HG03139 (cell line): Measurements from ENCODE around the gene STX2.
"Not testable (repeated sequence)": the region's sequence is repeated elsewhere in the genome, so short reads cannot be mapped to it uniquely, and the experiment has no call there.

Experiments used
- ATAC-seq: cut with Tn5 transposase; IDR thresholded peaks from one replicate; pipeline ENCODE4 v1.9.1; 2021; ENCODE audit not compliant: unreplicated experiment

Gene STX2

DNA sequence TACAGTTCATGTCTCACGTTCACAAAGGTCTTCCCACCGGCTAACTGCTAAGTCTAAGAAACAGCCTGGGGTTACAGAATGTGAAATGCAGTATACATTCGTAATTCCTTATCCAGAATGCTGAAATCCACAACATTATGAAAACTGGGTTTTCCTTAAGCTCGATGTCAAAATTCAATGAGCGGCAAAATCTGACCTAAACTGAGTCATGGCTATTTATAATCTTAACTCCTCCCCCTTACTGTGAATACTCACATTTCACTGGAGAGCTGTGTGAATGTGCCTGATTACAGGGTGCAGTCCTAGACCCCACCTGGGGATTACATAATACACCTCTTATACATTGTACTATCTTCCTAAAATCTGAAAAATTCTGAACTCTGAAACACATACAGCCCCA, 35.3 kb downstream of the STX2 start:
- no peak for ATAC-seq

DNA sequence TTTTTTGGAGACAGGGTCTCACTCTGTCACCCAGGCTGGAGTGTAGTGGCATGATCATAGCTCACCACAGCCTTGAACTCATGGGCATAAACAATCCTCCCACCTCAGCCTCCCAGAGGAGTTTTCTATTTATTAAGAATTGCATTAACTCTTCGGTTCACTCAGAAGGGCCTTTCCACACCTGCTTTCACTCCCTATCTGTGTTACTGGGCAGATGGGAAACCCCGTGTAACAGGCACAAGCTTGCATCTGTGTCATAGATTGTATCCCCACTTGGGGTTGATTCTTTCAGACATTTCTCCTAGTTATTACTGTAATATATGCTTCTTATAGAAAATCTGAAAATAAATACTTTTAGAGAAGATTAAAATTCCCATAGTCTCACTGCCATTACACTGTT, 38.7 kb downstream of the STX2 start:
- ATAC-seq, result no peak

DNA sequence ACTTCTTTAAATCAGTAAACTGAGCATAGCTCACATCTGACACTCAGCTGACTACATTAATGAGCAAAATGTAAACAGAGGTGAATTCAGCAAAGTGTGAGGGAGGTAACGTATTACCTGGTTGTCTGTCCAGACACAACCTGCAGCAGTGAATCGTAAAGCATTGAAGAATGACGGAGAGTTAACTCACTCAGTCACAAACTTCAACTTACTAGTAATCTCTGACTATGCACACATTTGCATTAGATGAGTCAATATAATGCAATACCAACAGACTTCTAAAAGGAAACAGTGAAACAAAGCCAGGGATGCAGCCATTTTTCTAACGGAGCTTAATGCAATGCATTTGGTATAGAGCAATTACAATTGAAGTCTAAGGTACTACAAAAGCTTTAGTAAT, 40.0 kb downstream of the STX2 start:
- ATAC-seq, result no peak

DNA sequence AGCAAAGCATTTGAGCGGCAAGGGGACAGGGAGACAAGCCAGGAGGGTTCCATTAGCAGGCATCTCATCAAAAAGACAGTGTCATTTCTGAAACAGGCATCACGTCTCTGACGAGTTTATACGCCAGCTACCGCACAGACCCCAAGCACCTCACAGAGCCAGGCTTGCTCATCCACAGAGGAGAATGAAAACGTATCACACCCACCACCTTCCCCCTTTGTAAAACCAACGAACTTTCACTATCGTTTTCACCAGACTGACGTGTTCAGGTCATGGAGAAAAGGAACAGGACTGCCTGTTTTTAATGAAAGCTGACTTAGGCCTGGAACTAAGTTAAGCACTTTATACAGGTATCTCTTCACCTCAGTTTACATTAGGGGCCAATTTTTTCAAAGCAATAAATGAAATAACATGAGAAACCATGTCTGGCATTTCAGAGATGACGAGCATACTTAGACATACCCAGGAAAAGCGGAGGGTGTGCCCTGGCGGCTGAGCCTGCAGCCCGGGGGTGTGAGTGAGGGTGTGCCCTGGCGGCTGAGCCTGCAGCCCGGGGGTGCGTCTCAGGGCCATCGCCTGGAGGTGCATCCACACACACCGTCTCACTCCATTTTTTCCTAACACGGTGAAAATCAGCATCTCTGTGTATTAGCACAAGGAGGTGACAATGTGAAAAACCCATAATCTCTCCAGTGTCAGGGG, 41.9 kb downstream of the STX2 start:
- ATAC-seq, result no peak

DNA sequence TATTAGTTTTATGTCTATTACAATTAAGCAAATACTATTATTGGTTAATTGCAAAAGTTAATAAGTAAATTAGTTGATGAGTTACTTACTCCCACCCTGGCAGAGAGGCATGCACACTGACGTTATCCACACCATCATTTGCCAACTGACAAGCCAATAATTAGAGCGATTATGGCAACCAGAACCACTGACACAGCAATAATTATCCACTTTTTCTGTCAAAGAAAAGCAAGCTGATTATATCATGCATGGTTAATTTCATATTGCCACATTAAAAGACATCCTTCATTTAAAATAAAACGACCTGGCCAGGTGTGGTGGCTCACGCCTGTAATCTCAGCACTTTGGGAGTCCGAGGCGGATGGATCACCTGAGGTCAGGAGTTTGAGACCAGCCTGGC, 43.1 kb downstream of the STX2 start:
- no peak for ATAC-seq

DNA sequence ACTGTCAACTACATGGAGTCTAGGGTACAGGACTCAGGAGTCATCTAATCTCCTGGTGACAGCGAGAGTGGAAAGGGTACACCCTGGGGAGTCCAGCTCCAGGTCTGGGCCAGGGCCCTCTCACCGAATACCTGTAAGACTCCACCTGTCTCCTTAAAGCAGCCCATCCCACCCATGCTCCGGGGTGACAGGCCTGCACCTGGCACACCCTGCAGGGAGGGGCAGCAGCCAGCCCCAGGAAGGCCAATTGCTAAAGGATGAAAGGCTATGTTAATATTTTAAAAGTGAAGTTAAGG, 45.5 kb downstream of the STX2 start:
- no peak for ATAC-seq

DNA sequence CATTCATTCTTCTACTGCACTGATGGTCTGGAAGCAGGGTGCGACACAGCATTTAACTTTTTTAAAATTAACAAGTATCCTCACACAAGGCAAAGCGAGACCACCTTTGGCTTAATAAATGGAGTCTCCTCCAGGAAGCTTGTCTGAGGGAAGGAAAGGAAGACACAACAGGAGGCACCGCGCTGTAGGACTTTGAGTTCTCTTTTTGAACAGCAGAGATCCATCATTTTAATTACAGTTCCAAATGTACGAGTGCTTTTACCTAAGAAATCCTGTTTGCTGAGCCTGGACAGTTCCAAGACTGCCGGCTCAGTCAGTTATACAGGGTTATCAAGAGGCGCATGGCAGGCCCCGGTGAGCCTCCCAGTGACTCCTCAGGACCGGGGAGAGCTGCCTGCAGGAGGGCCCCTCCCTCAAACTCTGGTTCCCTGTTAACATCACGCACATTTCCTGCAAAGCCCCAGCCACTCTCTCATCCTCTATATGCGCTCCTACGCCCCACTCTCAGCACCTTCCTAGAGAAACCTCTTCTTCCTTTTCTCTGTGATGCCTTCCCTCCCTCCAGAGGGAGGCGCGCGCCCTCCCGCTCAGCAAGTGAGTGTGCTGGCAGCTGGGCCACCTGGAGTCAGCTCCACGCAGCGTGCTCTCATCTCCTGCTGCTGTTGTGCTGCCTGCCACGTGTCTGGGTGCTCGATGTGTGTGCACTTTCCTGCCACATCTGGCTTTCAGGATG, 46.1 kb downstream of the STX2 start:
- ATAC-seq, result no peak

DNA sequence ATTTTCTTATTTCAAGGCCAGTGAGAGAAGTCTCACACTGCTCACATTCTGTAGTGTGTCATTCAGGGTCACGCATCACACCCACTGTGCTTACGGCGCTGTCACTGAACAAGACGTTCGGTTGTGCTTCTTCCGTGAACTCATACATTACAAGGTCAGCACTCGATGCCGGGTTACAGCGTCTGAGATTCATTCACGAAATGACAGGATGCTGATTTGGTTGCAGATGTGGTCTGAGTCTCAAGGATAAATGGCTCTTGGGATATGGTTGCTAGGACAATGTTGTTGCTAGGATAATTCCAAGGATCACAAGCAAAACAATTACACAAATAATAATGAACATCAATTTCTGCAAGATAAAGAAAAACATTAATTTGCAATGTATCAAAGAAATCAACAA, 47.4 kb downstream of the STX2 start:
- ATAC-seq, result no peak

DNA sequence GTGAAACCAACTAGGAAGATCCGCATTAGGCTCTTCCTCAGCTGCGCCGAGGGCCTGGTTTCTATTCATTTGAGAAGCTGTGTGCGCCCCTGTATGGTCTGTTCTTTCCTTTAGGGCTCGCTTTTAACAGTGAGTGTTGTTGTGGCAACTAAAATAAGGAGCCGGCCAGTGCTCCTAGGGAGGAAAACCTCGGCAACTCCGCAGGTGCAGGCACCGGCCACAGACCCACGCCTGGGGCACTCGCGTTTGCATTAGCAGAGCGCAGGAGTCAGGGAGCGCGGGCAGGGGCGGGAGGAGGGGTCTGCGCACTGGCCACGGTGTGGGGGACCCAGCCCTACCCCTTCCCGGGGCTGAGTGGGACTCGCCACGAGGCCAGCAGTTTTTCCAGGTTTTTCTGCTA, 50.5 kb downstream of the STX2 start:
- ATAC-seq, result no peak

DNA sequence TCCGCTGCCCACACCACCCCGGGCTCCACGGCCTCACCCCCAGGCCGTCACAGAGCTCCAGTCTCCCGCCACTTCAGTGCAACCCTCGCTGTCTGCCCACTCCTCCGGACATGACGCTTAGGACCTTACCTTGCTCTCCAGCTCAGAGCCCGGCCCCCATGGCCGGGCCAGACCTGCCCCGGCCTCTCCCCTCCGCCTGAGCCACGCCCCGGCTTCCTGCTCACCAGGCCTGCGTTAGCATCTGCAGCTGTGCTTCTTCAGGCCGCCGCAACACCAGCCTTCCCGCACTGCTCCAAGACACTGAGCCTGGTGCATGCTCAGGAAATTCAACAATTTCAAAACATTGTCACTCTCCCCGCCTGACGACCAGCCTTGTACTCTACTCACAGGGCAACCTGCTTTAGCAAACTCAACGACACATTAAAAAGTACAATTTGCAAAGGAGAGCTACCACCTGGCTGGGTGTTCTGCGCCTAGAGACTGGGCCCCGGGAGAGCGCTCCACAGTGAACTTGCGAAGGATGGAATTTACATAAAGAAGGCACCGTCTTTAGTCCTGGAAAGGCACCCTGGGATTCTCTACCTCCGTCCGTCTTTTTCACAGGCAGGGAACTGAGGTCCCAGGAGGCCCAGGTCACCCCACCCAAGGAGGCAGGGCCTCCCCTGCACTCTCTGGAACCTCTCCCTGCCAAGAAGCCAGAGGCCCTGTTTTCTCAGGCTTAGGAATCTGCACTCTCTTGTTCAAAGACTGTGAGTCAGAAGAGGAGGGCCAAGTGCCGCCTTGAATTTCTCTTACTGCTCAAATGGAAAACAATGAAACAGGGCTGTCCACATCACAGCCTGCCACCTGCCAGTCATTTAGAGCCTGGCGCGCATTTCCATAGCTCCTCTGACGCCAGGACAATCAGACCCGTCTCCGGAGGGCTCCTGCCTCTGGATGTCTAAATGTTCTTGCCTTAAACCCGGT, 51.3 kb downstream of the STX2 start:
- ATAC-seq, result no peak

DNA sequence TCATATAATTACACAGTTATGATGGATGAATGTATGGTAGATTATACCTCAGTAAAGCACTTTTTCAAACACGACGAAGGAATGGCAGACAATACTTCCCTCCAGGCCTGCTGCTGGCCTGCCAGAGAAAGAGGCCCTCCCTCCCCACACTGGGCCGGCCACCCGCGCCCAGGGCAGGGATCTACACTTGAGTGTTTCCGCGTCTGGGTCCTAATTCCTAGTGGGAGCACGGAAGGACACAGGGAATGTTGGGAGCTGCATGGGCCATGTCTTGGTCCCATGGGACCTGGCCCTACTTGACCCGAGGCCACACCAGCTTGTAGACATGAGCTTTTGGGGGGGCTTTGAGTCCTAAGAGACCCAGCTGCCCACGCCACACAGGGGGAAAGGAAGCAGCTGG, 52.0 kb downstream of the STX2 start:
- ATAC-seq, result no peak

DNA sequence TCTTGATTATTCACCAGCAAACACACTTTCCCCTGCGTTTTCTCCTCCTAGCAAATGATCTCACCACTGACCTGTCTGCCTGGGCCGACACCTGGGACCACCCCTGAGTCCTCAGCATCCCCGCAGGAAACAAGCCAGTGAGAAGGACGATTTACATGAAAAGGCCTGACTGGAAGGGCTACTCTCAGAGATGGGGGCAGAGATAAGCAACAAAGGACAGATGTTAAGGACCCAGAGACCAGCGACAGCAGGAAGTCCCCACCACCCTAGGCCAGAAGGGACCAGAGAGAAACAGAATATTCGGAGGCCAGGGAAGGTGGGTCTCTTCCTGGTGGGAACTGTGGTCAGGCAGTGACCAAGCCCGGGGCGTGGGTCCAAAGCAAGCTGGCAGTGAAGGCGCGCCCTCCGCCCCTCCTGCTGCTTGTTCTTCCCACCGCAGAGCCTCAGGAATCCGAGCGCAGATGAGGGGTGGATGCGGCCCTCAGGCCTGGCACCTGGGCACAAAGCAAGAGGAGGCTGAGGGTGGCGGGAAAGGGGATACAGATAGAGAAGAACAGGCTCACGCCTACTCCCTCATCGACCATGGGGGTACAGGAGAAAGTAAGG, 55.8 kb downstream of the STX2 start:
- ATAC-seq, result no peak

DNA sequence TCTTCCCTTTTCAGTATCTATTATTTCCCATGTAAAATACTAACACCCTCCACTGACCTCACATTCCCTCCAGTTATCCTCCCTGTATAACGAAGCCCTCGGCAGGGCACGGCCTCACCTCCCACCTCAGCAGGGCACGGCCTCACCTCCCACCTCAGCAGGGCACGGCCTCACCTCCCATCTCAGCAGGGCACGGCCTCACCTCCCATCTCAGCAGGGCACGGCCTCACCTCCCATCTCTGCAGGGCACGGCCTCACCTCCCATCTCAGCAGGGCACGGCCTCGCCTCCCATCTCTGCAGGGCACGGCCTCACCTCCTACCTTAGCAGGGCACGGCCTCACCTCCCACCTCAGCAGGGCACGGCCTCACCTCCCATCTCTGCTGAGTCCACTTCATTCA, 56.8 kb downstream of the STX2 start:
- not testable (repeated sequence) for ATAC-seq

DNA sequence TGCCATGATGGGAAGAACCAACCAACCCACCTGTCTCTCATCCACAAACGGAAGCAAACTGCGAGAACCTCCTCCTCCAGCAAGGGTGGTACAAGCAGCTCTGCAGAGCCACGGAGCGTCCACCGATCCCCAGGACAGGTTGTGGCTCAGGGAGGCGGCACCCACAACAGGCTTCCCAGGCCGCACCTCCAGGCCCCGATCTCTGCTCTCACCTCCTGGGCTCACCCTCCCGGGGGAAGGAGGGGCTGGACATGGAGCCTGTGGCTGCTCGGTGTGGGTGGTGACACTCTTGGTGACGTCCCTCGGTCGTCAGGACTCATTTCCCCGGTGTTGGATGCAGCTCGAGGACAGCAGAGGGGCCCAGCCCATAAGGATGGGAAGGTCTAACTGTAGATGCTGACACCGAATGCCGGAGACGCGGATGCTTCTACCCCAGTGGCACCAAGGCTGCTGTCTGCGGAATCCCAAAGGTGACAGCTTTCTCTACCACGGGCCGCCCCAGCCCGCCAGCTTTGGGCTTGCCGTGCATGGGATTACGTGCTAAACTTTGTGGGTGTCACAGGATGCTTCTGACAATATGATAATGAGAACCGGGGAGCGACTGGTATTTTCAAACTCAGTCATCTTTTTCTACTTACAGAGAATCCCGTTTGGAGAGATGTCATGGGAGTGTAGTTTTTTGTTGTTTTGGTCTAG, 58.0 kb downstream of the STX2 start:
- no peak for ATAC-seq

DNA sequence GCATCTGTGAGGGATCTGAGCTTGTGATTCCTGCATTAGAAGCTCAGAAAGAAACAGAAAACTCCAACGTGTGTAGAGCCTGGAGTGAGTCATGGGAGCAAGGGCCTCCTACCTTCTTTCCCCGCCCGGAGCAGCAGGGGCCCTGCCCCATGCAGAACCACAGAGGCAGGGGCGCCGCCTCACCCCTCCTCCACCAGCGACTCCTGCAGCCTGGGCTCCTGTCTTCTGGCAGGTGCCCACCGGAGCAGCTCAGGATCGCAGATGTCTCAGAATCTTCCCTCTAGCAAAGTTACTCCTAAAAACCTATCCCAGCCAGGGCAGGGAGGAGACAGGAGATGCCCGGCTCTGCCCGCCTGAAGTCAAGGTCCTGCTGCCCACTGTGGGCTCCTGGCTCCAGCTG, 58.7 kb downstream of the STX2 start:
- ATAC-seq, result no peak

DNA sequence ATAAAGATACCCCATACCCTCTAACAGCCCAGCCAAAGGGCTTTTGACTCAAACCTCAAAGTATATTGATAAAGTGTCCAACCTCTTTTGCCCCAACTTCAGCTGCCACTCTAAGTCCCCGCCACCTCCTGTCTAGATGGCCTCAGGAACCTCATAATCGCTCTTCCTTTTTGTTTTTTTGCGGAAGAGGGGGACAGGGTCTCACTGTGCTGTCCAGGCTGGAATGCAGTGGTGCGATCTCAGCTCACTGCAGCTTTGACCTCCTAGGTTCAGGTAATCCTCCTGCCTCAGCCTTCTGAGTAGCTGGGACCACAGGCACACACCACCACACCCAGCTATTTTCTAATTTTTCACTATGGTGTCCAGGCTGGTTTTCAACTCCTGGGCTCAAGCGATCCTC, 60.3 kb downstream of the STX2 start:
- no peak for ATAC-seq

DNA sequence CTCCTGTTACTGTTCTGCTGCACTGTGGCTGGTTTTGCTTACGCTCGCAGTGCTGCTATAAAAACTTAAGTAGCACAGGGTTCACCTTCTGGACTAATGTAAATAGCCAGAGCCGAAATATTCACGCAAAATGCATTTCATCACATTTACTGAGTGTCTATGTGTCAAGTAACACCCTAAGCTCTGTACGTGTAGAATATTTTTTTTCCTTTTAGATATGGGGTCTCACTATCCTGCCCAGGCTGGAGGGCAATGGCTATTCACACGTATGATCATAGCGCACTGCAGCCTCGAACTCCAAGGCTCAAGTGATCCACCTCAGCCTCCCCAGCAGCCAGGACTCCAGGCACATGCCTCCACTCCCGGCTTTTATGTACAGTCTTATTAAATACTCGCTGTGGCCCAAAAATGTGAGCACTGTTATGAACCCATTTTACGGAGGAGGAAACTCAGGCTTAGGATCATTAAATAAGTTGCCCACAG, 62.2 kb downstream of the STX2 start:
- no peak for ATAC-seq

DNA sequence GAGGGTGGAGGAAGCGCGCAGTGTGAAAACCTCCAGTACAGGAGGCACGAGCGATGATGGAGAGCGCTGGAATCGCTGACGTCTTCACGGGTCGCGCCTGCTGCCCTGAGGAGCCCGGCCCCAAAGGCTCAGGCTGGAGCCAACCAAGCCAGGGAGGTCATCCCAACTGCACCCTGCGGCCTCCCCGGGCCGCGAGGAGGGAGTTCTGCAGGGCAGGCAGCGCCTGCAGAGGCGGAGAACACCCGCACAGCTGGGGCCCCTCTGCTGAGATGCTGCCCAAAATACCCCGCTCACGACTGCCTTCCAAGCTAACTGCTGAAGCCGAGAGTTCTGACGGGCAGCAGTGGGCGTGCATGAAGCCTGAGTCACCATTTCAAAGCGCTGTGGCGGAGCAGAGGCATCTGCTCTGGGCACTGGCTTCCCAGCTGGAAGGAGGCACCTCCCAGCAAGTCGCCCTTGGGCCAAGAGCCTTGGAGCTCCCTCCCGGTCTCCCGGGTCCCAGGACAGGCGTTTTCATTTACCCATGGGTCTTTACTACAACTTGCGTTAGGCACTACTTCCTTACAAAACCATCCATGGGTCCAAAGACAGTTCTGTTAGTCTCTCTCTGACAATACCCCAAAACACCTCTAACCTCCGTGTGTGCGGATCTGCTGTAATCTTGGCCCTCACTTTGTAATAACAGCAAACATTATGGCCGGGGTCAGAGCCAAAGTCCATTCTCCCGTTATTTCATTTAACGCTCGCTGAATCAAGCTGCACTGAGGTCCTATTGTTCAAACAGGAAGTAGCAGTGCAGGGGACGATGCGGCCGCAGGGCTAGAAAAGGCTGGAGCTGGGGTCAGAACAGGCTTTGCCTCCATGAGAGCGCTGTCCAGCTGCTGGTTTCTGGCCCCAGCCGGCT, 62.8 kb downstream of the STX2 start:
- no peak for ATAC-seq

DNA sequence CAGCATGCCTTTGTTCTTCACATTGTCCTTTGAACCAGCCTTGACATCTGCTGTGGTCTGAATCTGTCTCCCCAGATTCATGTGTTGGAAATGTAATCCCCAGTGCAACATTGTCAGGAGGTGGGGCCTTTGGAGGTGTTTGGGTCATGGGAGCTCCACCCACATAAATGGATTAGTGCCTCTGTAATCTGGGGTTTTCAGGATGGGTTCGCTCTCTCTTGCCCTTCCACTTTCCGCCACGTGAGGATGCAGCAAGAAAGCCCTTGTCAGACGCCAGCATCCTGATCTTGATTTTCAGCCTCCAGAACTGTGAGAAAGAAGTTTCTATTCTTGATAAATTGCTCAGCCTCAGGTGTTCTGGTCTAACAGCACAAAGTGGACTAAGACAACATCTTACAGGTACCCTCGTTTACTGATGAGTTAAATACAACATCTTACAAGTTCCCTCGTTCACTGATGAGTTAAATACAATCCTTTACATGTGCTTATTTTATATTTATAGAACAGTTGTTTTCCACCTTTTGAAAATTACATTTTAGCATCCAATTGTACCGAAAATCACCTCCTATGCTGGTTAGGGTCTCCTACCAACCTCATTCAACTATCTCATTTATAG, 68.5 kb downstream of the STX2 start:
- no peak for ATAC-seq
